Karpas-422 (cell line): ENCODE results near the gene EYS. TPM values are rescaled to one million over a fixed set of nuclear protein-coding genes. Genes with fewer than 3 reads are reported as not detected.
A peak's percentile ranks its signal among the peaks of the same experiment; 100 is the strongest.

Source experiments
- DNase-seq: peaks from one replicate; pipeline ENCODE4 v3.0.0-alpha.2; 2015
- H2AFZ ChIP-seq: fragments of 200-600 bp; sonication (generic); 2 replicates; pipeline ENCODE4 v1.6.1; 2014; ENCODE audit warnings: antibody characterized with exemption, low read length, mixed read lengths
- H3K27ac ChIP-seq: fragments of 200-600 bp; sonication (generic); 2 replicates; pipeline ENCODE4 v1.5.1; 2014; ENCODE audit warnings: mild to moderate bottlenecking, low read length, moderate library complexity
- H3K27me3 ChIP-seq: fragments of 200-600 bp; sonication (generic); 2 replicates; pipeline ENCODE4 v1.6.1; 2014; ENCODE audit warnings: low read length, mixed read lengths
- H3K36me3 ChIP-seq: fragments of 200-600 bp; sonication (generic); 2 replicates; pipeline ENCODE4 v1.6.1; 2014; ENCODE audit warnings: low read length, mixed read lengths; ENCODE audit not compliant: insufficient read depth
- H3K4me1 ChIP-seq: fragments of 200-600 bp; sonication (generic); 2 replicates; pipeline ENCODE4 v1.6.1; 2014; ENCODE audit warnings: mild to moderate bottlenecking, low read length, mixed read lengths
- H3K4me2 ChIP-seq: fragments of 200-600 bp; sonication (generic); 2 replicates; pipeline ENCODE4 v1.6.1; 2014; ENCODE audit warnings: low read length, low read depth, mild to moderate bottlenecking; ENCODE audit not compliant: poor library complexity, severe bottlenecking
- H3K4me3 ChIP-seq: fragments of 200-600 bp; sonication (generic); 2 replicates; pipeline ENCODE4 v1.5.1; 2014; ENCODE audit warnings: mild to moderate bottlenecking, antibody characterized with exemption, low read length, mixed read lengths
- H3K79me2 ChIP-seq: fragments of 200-600 bp; sonication (generic); 2 replicates; pipeline ENCODE4 v1.6.1; 2014; ENCODE audit warnings: mild to moderate bottlenecking, low read length, mixed read lengths
- H3K9ac ChIP-seq: fragments of 200-600 bp; sonication (generic); 2 replicates; pipeline ENCODE4 v1.6.0; 2014; ENCODE audit warnings: low read length
- H3K9me2 ChIP-seq: fragments of 200-600 bp; sonication (generic), shearing (Covaris generic); replicated peaks from 2 replicates; pipeline ENCODE4 v1.6.0; 2014; ENCODE audit warnings: mild to moderate bottlenecking, low read length, moderate library complexity; ENCODE audit not compliant: insufficient read depth
- H3K9me3 ChIP-seq: fragments of 300-700, 200-600 bp; sonication (generic); 2 replicates; pipeline ENCODE4 v1.6.1; 2014; ENCODE audit warnings: low read length, mixed read lengths
- H4K20me1 ChIP-seq: fragments of 200-600 bp; sonication (generic); 2 replicates; pipeline ENCODE4 v1.6.1; 2014; ENCODE audit warnings: mild to moderate bottlenecking, antibody characterized with exemption, low read length, low read depth; ENCODE audit not compliant: insufficient read depth
- total RNA-seq: library from RNA; depleted of rRNA; stranded (reverse); fragments of >200 nt; shearing (Covaris generic); gene quantifications from 2 replicates; pipeline ENCODE4 v1.2.3, GENCODE V29; 2014; ENCODE audit warnings: low replicate concordance

Gene EYS
- total RNA-seq, 1 experiment from 2014 or later, result not detected

DNA sequence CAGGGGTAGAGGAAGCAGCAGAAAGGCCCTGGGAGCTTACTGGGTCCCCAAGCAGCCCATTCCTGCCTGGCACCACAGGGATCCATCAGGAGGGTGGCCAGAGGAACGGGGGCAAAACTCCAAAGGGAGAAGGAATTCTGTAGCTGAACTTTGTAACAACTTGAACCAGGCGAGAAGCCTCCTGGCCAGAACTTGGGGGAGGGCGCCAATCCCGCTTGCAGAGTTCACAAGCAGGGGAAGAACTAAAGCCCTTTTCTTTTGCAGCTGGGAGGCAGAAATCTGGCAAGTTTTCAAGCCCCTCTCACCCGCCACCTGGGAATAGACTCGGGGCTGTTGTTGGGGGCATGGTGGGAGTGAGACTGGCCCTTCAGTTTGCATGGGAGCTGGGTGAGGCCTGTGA lies 1882.3 kb downstream of the EYS start:
- no peaks in the 10 kb centered on the region for H3K4me1 ChIP-seq
- no peak overlapping the region for H3K9ac ChIP-seq
- no peak overlapping the region for H3K27ac ChIP-seq
- no peak for DNase-seq
- no peaks in the 10 kb centered on the region for H3K79me2 ChIP-seq
- no peaks in the 10 kb centered on the region for H3K36me3 ChIP-seq
- H4K20me1 ChIP-seq, result no peaks in the 10 kb centered on the region
- no peaks in the 10 kb centered on the region for H3K27me3 ChIP-seq
- no peak overlapping the region for H3K4me3 ChIP-seq
- no peak overlapping the region for H2AFZ ChIP-seq
- H3K4me2 ChIP-seq, result no peak overlapping the region
- no peaks in the 10 kb centered on the region for H3K9me2 ChIP-seq
- H3K9me3 ChIP-seq, result no peaks in the 10 kb centered on the region

DNA sequence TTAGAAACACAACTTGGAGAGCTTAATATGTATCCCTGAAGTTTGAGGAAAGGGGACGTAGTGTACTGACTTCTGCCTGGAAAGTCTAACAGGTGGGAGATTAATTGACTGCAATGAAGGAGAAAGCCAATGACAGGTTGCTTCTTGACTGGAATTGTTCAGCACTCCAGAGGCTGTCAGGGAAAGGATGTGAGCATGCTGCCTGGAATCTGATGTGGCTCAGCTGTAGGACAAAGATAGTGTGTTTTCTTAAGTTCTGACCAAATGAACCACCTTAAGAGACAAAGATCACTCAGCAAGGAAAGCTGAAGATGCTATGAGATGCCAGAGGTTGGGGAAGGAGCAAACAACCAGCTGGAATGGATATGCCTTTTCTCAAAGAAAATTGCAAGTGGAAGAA lies 1885.6 kb downstream of the EYS start:
- no peaks in the 10 kb centered on the region for H3K36me3 ChIP-seq
- H3K4me2 ChIP-seq, result no peak overlapping the region
- H3K27ac ChIP-seq, result no peak overlapping the region
- H3K27me3 ChIP-seq, result no peaks in the 10 kb centered on the region
- no peak overlapping the region for H2AFZ ChIP-seq
- DNase-seq, result no peak
- H3K9me3 ChIP-seq, result no peaks in the 10 kb centered on the region
- H3K9ac ChIP-seq, result no peak overlapping the region
- no peaks in the 10 kb centered on the region for H4K20me1 ChIP-seq
- no peak overlapping the region for H3K4me3 ChIP-seq
- no peaks in the 10 kb centered on the region for H3K4me1 ChIP-seq
- no peaks in the 10 kb centered on the region for H3K9me2 ChIP-seq
- H3K79me2 ChIP-seq, result no peaks in the 10 kb centered on the region

DNA sequence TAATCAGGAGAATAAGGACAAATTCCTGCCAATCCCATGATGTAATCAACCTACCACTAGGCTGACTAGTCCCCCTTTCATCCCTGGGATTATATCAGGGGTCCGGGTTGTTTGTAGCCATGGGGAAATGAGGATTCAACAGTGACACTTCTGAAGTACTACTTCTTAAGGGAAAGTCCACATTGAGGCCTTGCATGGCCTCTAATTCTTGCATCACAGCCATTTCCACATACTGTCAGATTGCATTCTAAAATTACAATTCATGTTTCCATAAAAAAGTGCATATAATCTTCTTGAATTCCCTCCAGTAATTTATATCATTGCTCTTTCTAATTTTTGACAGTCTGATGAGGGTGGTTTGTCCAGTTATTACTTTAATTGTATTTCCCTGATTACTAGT lies 1887.2 kb downstream of the EYS start:
- Histone ChIP-seq H3K9me3 (no peaks in the 10 kb centered on the region), H3K4me1 (no peaks in the 10 kb centered on the region), H4K20me1 (no peaks in the 10 kb centered on the region), H3K4me2 (no peak overlapping the region), H3K27me3 (no peaks in the 10 kb centered on the region), H2AFZ (no peak overlapping the region), H3K79me2 (no peaks in the 10 kb centered on the region), H3K27ac (no peak overlapping the region), H3K9me2 (no peaks in the 10 kb centered on the region), H3K36me3 (no peaks in the 10 kb centered on the region), H3K4me3 (no peak overlapping the region), H3K9ac (no peak overlapping the region)
- no peak for DNase-seq

DNA sequence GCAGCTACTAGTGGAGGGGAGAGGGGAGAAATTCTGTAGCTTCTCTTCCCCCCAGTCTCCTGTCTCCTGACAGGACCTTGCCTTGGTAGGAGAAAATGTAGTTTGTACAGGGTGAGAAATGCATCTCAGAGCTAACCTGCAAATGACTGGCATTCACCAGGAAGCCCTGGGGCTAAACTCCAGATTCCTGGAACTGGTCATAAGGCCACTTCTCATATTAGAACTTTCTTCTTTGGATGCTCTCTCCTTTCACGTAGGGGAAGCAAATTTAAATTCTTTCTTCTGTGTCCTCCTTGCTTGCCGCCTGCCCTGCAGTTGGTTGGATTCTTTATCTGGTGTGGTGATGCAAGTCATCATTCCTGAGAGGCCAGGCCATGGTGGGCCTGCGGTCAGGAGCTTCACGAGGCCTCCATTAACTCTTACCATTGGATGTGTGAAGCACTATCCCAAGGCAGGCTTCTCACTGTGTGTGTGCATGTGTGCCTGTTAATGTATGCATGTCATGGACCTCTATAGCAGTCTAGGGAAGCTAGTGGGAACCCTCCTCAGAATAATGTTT lies 1889.5 kb downstream of the EYS start:
- no peaks in the 10 kb centered on the region for H3K79me2 ChIP-seq
- no peaks in the 10 kb centered on the region for H3K36me3 ChIP-seq
- H3K9ac ChIP-seq, result no peak overlapping the region
- no peaks in the 10 kb centered on the region for H3K9me3 ChIP-seq
- H3K4me3 ChIP-seq, result no peak overlapping the region
- H2AFZ ChIP-seq, result no peak overlapping the region
- no peaks in the 10 kb centered on the region for H4K20me1 ChIP-seq
- H3K4me2 ChIP-seq, result no peak overlapping the region
- no peak overlapping the region for H3K27ac ChIP-seq
- no peaks in the 10 kb centered on the region for H3K4me1 ChIP-seq
- H3K9me2 ChIP-seq, result no peaks in the 10 kb centered on the region
- no peaks in the 10 kb centered on the region for H3K27me3 ChIP-seq
- DNase-seq, result no peak

DNA sequence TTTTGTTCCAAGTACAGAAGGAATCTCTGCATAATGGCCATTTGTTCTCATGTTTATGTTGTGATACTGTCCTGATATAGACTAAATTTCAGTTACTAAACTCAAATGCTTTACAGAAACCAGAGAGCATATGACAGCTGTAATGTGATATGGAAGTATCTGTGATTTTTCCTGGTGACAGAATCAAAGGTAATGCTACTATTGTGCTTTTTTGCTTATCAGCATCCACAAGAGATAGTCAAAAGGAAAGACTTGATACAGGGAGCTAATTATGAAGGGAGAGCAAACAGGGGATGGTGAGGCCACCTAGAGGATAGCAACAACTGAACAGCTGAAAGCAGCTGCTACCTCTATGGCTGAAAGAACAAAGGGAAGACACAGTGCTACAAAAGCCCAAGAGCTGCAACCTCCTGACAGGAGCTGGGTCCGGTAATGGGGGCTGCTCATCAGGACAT lies 1890.0 kb downstream of the EYS start:
- peak; percentile 54 for DNase-seq
- Histone ChIP-seq H3K9me2 (no peaks in the 10 kb centered on the region), H3K79me2 (no peaks in the 10 kb centered on the region), H3K4me3 (no peak overlapping the region), H4K20me1 (no peaks in the 10 kb centered on the region), H2AFZ (no peak overlapping the region), H3K4me2 (no peak overlapping the region), H3K36me3 (no peaks in the 10 kb centered on the region), H3K27me3 (no peaks in the 10 kb centered on the region), H3K9ac (no peak overlapping the region), H3K27ac (no peak overlapping the region), H3K9me3 (no peaks in the 10 kb centered on the region), H3K4me1 (no peaks in the 10 kb centered on the region)

DNA sequence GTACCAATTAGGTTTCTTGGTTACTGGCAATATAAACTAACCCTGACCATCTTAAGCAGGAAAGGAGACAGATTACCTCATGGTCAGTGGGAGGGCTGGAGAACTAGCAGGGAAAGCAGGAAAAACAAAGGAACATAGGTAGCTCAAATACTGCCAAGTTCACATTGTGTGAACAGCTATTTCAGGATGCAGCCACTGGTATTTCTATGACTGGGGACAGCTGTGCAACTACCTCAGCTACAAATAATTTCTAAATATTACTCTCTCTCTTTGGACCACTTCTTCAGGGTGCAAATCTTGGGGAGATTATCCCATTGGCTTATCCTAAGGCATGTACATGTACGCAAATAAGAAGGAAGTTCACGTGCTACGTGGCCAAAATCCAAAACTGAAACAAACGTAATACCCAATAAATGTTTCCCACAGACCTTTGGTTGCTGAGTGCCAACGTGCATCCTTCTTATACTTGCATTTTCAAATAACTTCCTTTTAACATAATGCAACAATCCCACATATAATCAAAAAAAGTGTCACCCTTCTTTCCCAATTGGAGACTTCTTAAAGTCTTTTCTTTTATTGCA lies 1890.5 kb downstream of the EYS start:
- Histone ChIP-seq H3K4me2 (no peak overlapping the region), H3K79me2 (no peaks in the 10 kb centered on the region), H3K9me3 (no peaks in the 10 kb centered on the region), H3K27me3 (no peaks in the 10 kb centered on the region), H3K4me3 (no peak overlapping the region), H3K9ac (no peak overlapping the region), H3K9me2 (no peaks in the 10 kb centered on the region), H3K27ac (no peak overlapping the region), H3K36me3 (no peaks in the 10 kb centered on the region), H3K4me1 (no peaks in the 10 kb centered on the region), H4K20me1 (no peaks in the 10 kb centered on the region), H2AFZ (no peak overlapping the region)
- DNase-seq, result no peak

DNA sequence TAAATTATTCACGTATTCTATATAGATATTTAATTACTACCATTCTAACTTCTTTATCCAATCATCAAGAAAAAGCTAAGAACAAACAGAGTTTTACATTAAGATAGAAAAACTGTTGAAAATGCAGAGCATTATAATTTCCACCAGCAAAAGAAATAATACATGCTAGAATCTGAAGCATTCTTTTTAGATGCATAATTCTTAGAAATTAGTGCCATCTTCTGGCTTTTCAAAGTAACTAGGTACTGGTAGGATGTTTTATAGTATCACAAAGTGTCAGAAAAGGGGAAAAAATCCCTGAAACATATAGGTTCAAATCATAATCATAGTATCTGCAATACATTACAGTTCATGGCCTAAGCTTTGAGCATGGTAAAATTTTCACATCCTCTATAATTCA lies 1892.6 kb downstream of the EYS start:
- Histone ChIP-seq H2AFZ (no peak overlapping the region), H3K79me2 (no peaks in the 10 kb centered on the region), H3K9me3 (no peaks in the 10 kb centered on the region), H4K20me1 (no peaks in the 10 kb centered on the region), H3K9me2 (no peaks in the 10 kb centered on the region), H3K36me3 (no peaks in the 10 kb centered on the region), H3K4me3 (no peak overlapping the region), H3K27me3 (no peaks in the 10 kb centered on the region), H3K4me1 (no peaks in the 10 kb centered on the region), H3K27ac (no peak overlapping the region), H3K4me2 (no peak overlapping the region), H3K9ac (no peak overlapping the region)
- no peak for DNase-seq

DNA sequence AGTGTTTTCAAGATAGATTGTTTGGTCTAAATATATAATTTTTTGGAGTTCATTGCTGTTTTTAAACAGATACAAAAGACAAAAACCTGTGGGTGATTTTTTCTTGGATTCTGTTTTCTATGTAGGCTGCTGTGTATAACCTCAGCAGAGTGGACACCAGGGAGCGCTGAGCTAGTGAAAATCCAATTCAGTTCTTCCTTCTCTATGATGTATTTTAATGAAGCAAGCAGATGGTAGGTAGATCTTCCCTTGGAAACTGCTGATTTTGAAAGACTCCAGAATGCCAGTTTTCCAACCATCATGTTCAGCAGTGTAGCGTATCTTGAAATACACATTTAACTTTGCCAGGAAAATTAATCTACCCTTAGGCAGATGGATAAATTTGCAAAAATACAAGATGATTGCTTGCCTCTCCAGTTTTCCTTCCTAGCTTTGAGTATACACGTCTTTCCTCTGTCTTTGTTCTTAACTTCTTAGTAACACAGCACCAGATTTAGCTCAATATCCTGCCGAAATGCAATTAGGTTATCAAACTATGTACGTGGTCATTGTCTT lies 1893.4 kb downstream of the EYS start:
- no peak overlapping the region for H3K27ac ChIP-seq
- H3K9ac ChIP-seq, result no peak overlapping the region
- no peaks in the 10 kb centered on the region for H3K79me2 ChIP-seq
- no peaks in the 10 kb centered on the region for H3K36me3 ChIP-seq
- H3K9me3 ChIP-seq, result no peaks in the 10 kb centered on the region
- no peaks in the 10 kb centered on the region for H4K20me1 ChIP-seq
- no peaks in the 10 kb centered on the region for H3K27me3 ChIP-seq
- no peak for DNase-seq
- H3K9me2 ChIP-seq, result no peaks in the 10 kb centered on the region
- H3K4me2 ChIP-seq, result no peak overlapping the region
- H2AFZ ChIP-seq, result no peak overlapping the region
- H3K4me1 ChIP-seq, result no peaks in the 10 kb centered on the region
- H3K4me3 ChIP-seq, result no peak overlapping the region
